Heart left ventricle (tissue), 13 donors: ENCODE results near the gene PTH2.

Experiments used
- POLR2A ChIP-seq, 2 donors: fragments of 450-650 bp; IDR thresholded peaks; one replicate each; pipeline ENCODE4 v1.6.1; 2017; ENCODE audit warnings: antibody characterized with exemption in 2 of 2, mild to moderate bottlenecking in 2 of 2, moderate library complexity in 2 of 2
- TF ChIP-seq, protein P1 (sequence below), 12 donors: fragments of 200-600 bp; sonication (generic) in 4 of 12; IDR thresholded peaks; one replicate each; pipeline versions ENCODE4 v1.5.0 to v1.8.0; 2018 to 2022; ENCODE audit warnings: antibody characterized with exemption in 12 of 12, mild to moderate bottlenecking in 5 of 12
- donor health status: ischemic (EF 13 %, LVEDD 7.1; RV severe dilation, severe dysfunction).
- donor health status: DM: no; HTN: yes; CAD: no.
- donor health status: DM: no; HTN: no; CAD: no.
- donor health status: ischemic (EF 25% LVEDD 6.9; RV normal size, moderate dysfunction).
- donor health status: ischemic (EF 25% LVEDD 5.7; RV mildly dilated, moderate dysfunction).
- donor health status: ischemic (EF 35%, LVEDD 5.7; RV mildly dilated, moderate dysfunction).
- donor health status: nonischemic (EF 11% LVEDD 7.7; RV severe dilation, severe dysfunction).
- donor health status: DM: yes; HTN: yes; CAD: no.
- donor health status: PGD.
- donor health status: ischemic (EF 29% LVEDD 5.4; RV normal size, mild dysfunction).
- donor health status: nonischemic (EF 23%, LVEDD 6.1; RV moderate dilation, normal function).

DNA sequence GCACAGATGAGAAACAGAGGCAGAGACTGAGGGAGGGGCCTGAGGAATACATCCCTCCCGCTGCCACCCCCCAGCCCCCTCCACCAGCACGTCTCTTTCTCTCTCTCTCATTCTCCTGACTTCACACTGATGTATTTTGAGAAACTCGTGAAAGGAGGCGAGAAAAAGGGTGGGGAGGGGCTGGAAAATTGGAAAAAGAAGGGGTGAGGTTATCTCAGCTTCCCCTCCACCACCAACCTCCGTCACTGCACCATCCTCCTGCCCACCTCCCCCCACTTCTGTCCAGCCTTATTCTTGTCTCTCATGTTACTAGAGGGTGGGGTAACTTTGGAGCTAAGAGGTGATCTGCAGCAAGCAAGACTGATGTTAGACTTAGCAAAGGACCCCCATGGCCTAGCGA is 16.6 kb upstream of the PTH2 start:
- TF ChIP-seq POLR2A (IDR thresholded peaks at IDR 0.05), result no peak
- TF ChIP-seq, protein P1, sequence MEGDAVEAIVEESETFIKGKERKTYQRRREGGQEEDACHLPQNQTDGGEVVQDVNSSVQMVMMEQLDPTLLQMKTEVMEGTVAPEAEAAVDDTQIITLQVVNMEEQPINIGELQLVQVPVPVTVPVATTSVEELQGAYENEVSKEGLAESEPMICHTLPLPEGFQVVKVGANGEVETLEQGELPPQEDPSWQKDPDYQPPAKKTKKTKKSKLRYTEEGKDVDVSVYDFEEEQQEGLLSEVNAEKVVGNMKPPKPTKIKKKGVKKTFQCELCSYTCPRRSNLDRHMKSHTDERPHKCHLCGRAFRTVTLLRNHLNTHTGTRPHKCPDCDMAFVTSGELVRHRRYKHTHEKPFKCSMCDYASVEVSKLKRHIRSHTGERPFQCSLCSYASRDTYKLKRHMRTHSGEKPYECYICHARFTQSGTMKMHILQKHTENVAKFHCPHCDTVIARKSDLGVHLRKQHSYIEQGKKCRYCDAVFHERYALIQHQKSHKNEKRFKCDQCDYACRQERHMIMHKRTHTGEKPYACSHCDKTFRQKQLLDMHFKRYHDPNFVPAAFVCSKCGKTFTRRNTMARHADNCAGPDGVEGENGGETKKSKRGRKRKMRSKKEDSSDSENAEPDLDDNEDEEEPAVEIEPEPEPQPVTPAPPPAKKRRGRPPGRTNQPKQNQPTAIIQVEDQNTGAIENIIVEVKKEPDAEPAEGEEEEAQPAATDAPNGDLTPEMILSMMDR (IDR thresholded peaks at IDR 0.05), result no peak
